Measurements from ENCODE around the gene TNFAIP6. TPM values are rescaled to one million over a fixed set of nuclear protein-coding genes. Genes with fewer than 3 reads are reported as not detected.
A peak's percentile ranks its signal among the peaks of the same experiment; 100 is the strongest.

Gene TNFAIP6
- total RNA-seq, 1 experiment from 2014 or later, result 0.11 TPM

DNA sequence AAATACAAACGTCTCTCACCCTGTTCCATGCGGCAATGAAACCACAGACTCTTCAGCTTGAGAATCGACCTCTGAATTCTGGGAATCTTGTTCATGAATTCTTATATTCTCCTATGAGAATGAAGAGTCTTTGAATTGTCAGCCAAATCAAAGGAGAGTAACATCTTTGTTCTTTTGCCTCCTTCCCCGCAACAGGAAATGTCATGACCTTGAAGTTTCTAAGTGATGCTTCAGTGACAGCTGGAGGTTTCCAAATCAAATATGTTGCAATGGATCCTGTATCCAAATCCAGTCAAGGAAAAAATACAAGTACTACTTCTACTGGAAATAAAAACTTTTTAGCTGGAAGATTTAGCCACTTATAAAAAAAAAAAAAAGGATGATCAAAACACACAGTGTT is 21.8 kb downstream of the TNFAIP6 start:
- ATAC-seq (no peak), DNase-seq (ENCODE audit: low spot score) (no peak)
- POLR2A ChIA-PET, result no interaction called here
- Mint-ChIP-seq H3K4me1 (peaks cover 4% of the 10 kb centered on the region), H3K36me3 (no peaks in the 10 kb centered on the region), H3K27me3 (ENCODE audit: low read depth) (no peaks in the 10 kb centered on the region), H3K27ac (no peak overlapping the region), H3K9me3 (no peaks in the 10 kb centered on the region), H3K4me3 (no peak overlapping the region)
- TF ChIP-seq ZNF281 (CRISPR knock-in tag; IDR thresholded peaks at IDR 0.05), result no peak
- TF ChIP-seq SOX15 (CRISPR knock-in tag; IDR thresholded peaks at IDR 0.05), result no peak
- no peak for TF ChIP-seq NR3C1 (CRISPR knock-in tag; conservative IDR thresholded peaks at IDR 0.05; ENCODE audit: low read depth)
- TF ChIP-seq SMAD4 (CRISPR knock-in tag; IDR thresholded peaks at IDR 0.05), result no peak
- TF ChIP-seq ZNF416 (CRISPR knock-in tag; IDR thresholded peaks at IDR 0.05), result no peak
- TF ChIP-seq ZNF219 (CRISPR knock-in tag; IDR thresholded peaks at IDR 0.05; ENCODE audit: borderline replicate concordance), result no peak
- no peak for TF ChIP-seq ZNF317 (CRISPR knock-in tag; IDR thresholded peaks at IDR 0.05; ENCODE audit: borderline replicate concordance, low read depth)
- no peak for TF ChIP-seq CBFB (CRISPR knock-in tag; IDR thresholded peaks at IDR 0.05; ENCODE audit: low read depth)
- no peak for TF ChIP-seq TP53 (CRISPR knock-in tag; IDR thresholded peaks at IDR 0.05)
- no peak for TF ChIP-seq TEAD1 (CRISPR knock-in tag; IDR thresholded peaks at IDR 0.05)
- no peak for TF ChIP-seq ZNF121 (CRISPR knock-in tag; IDR thresholded peaks at IDR 0.05)
- TF ChIP-seq JUN (CRISPR knock-in tag; IDR thresholded peaks at IDR 0.05), result no peak
- no peak for TF ChIP-seq CREM (CRISPR knock-in tag; IDR thresholded peaks at IDR 0.05)
- CTCF ChIA-PET, result no interaction called here

- ChIA-PET CTCF (no interaction called here), POLR2A (no interaction called here)
- no peaks in the 10 kb centered on the region for H3K4me1 Mint-ChIP-seq
- no peaks in the 10 kb centered on the region for H3K9me3 Mint-ChIP-seq
- ATAC-seq, result no peak
- no peaks in the 10 kb centered on the region for H3K36me3 Mint-ChIP-seq
- H3K27ac Mint-ChIP-seq, result no peak overlapping the region
- no peak overlapping the region for H3K4me3 Mint-ChIP-seq
- DNase-seq (ENCODE audit: low spot score), result no peak
- H3K27me3 Mint-ChIP-seq (ENCODE audit: low read depth), result no peaks in the 10 kb centered on the region
- no peak for TF ChIP-seq TCF7 (CRISPR knock-in tag; IDR thresholded peaks at IDR 0.05; ENCODE audit: low read depth)
- 0 out of 2 replicates have a peak, but pooled peaks have one; percentile 14 for TF ChIP-seq ZSCAN18 (CRISPR knock-in tag; IDR thresholded peaks at IDR 0.05)
- TF ChIP-seq, protein P1, sequence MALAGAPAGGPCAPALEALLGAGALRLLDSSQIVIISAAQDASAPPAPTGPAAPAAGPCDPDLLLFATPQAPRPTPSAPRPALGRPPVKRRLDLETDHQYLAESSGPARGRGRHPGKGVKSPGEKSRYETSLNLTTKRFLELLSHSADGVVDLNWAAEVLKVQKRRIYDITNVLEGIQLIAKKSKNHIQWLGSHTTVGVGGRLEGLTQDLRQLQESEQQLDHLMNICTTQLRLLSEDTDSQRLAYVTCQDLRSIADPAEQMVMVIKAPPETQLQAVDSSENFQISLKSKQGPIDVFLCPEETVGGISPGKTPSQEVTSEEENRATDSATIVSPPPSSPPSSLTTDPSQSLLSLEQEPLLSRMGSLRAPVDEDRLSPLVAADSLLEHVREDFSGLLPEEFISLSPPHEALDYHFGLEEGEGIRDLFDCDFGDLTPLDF (CRISPR knock-in tag; IDR thresholded peaks at IDR 0.05), result no peak
- TF ChIP-seq ZNF423 (CRISPR knock-in tag; IDR thresholded peaks at IDR 0.05), result 0 out of 2 replicates have a peak, but pooled peaks have one; percentile 13
These were observed 23.3 kb downstream of the TNFAIP6 start for GRCh38 chr2:151380580-151381235.

DNA sequence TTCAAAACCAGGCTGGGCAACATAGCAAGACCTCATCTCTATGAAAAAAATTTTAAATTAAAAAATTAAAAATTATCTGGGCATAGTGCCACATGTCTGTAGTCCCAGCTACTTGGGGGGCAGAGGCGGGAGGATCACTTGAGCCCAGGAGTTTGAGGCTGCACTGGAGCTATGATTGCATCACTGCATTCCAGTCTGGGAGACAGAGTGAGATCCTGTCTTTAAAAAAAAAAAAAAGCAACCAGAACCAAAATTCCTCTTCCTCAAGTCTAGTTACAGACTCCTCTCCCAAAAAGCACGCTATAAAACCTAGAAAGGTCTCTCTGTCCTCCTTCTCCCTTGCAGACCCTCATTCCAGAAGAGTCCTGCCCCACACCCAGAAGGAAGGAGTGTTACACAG is 23.9 kb downstream of the TNFAIP6 start:
- Mint-ChIP-seq H3K36me3 (no peaks in the 10 kb centered on the region), H3K4me1 (no peaks in the 10 kb centered on the region), H3K27me3 (ENCODE audit: low read depth) (no peaks in the 10 kb centered on the region), H3K27ac (no peak overlapping the region), H3K9me3 (no peaks in the 10 kb centered on the region), H3K4me3 (no peak overlapping the region)
- POLR2A ChIA-PET, result no interaction called here
- DNase-seq (ENCODE audit: low spot score) (no peak), ATAC-seq (no peak)
- CTCF ChIA-PET, result no interaction called here
- TF ChIP-seq NR2C2 (CRISPR knock-in tag; IDR thresholded peaks at IDR 0.05) (no peak), ETV6 (CRISPR knock-in tag; IDR thresholded peaks at IDR 0.05) (no peak)
- TF ChIP-seq, protein P2, sequence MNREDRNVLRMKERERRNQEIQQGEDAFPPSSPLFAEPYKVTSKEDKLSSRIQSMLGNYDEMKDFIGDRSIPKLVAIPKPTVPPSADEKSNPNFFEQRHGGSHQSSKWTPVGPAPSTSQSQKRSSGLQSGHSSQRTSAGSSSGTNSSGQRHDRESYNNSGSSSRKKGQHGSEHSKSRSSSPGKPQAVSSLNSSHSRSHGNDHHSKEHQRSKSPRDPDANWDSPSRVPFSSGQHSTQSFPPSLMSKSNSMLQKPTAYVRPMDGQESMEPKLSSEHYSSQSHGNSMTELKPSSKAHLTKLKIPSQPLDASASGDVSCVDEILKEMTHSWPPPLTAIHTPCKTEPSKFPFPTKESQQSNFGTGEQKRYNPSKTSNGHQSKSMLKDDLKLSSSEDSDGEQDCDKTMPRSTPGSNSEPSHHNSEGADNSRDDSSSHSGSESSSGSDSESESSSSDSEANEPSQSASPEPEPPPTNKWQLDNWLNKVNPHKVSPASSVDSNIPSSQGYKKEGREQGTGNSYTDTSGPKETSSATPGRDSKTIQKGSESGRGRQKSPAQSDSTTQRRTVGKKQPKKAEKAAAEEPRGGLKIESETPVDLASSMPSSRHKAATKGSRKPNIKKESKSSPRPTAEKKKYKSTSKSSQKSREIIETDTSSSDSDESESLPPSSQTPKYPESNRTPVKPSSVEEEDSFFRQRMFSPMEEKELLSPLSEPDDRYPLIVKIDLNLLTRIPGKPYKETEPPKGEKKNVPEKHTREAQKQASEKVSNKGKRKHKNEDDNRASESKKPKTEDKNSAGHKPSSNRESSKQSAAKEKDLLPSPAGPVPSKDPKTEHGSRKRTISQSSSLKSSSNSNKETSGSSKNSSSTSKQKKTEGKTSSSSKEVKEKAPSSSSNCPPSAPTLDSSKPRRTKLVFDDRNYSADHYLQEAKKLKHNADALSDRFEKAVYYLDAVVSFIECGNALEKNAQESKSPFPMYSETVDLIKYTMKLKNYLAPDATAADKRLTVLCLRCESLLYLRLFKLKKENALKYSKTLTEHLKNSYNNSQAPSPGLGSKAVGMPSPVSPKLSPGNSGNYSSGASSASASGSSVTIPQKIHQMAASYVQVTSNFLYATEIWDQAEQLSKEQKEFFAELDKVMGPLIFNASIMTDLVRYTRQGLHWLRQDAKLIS (CRISPR knock-in tag; IDR thresholded peaks at IDR 0.05; ENCODE audit: borderline replicate concordance), result no peak
- TF ChIP-seq, protein P3, sequence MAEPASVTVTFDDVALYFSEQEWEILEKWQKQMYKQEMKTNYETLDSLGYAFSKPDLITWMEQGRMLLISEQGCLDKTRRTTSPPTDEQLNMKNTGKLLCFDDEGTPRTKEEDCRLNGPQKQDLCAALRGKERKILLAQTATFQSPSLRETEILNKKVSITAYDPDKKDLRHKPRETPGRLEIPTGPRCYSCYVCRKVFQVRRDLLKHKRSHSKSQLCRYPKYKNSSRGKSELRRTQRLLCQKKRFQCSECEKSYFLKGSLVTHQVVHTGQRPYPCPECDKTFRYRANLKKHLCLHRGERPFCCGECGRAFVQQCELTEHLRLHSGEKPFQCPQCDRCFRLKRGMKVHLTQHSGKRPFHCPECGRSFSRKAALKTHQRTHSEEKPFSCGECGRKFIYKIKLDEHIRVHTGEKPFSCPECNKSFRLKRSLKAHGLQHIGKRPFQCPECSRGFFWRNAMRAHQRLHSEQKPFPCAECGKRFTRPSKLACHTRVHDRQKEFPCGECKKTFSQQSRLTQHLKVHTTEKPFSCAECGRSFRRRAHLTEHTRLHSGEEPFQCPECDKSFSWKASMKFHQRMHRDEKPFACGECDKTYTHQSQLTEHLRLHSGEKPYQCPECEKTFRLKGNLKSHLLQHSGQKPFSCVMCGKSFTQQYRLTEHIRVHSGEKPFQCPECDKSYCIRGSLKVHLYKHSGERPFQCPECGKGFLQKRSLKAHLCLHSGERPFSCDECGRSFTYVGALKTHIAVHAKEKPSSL (CRISPR knock-in tag; conservative IDR thresholded peaks at IDR 0.05), result no peak

All from WTC11 (cell line).